BE2C (cell line): ENCODE measurements around the gene PHACTR3.

Experiments used
- DNase-seq: peaks from one replicate; pipeline ENCODE4 v3.0.0-alpha.2; 2020
- H3K27me3 ChIP-seq: fragments of 250-450 bp; sonication (Bioruptor Pico); 2 replicates; pipeline ENCODE4 v1.5.1; 2020; ENCODE audit warnings: mild to moderate bottlenecking
- H3K36me3 ChIP-seq: fragments of 250-450 bp; sonication (Bioruptor Pico); 2 replicates; pipeline ENCODE4 v1.5.1; 2020; ENCODE audit warnings: mild to moderate bottlenecking
- H3K4me1 ChIP-seq: fragments of 250-450 bp; sonication (Bioruptor Pico); 2 replicates; pipeline ENCODE4 v1.5.1; 2020
- H3K4me3 ChIP-seq: 2 replicates; pipeline ENCODE4 v1.5.1; 2011; ENCODE audit warnings: low read depth, low read length
- H3K9me3 ChIP-seq: fragments of 250-450 bp; sonication (Bioruptor Pico); 2 replicates; pipeline ENCODE4 v1.5.1; 2020
- TF ChIP-seq, protein P1 (sequence below): IDR thresholded peaks from 2 replicates; pipeline ENCODE4 v1.5.1; 2012; ENCODE audit warnings: mild to moderate bottlenecking, low read depth, low read length

PHACTR3 gene

GRCh38 chr20:59632541-59633113 lies 28.3 kb downstream of the PHACTR3 start:
- Histone ChIP-seq H3K36me3 (no peaks in the 10 kb centered on the region), H3K9me3 (no peaks in the 10 kb centered on the region)
- no peak for DNase-seq

GRCh38 chr20:59633656-59634251 lies 29.4 kb downstream of the PHACTR3 start:
- Histone ChIP-seq H3K4me1 (no peaks in the 10 kb centered on the region), H3K4me3 (no peak overlapping the region), H3K36me3 (no peaks in the 10 kb centered on the region), H3K9me3 (no peaks in the 10 kb centered on the region; the same call in 1 of the 2 replicates), H3K27me3 (peaks cover 2% of the 10 kb centered on the region; the same call in 1 of the 2 replicates)
- DNase-seq, result no peak
- TF ChIP-seq, protein P1, sequence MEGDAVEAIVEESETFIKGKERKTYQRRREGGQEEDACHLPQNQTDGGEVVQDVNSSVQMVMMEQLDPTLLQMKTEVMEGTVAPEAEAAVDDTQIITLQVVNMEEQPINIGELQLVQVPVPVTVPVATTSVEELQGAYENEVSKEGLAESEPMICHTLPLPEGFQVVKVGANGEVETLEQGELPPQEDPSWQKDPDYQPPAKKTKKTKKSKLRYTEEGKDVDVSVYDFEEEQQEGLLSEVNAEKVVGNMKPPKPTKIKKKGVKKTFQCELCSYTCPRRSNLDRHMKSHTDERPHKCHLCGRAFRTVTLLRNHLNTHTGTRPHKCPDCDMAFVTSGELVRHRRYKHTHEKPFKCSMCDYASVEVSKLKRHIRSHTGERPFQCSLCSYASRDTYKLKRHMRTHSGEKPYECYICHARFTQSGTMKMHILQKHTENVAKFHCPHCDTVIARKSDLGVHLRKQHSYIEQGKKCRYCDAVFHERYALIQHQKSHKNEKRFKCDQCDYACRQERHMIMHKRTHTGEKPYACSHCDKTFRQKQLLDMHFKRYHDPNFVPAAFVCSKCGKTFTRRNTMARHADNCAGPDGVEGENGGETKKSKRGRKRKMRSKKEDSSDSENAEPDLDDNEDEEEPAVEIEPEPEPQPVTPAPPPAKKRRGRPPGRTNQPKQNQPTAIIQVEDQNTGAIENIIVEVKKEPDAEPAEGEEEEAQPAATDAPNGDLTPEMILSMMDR, result no peak

More at GRCh38 chr20:59632541-59633113, 28.3 kb downstream of the PHACTR3 start:
- H3K4me1 ChIP-seq, result no peaks in the 10 kb centered on the region
- H3K27me3 ChIP-seq, result peaks cover 2% of the 10 kb centered on the region; the same call in 1 of the 2 replicates
- no peak overlapping the region for H3K4me3 ChIP-seq
- TF ChIP-seq, protein P1, result no peak

- Histone ChIP-seq H3K9me3 (no peaks in the 10 kb centered on the region; the same call in 1 of the 2 replicates), H3K36me3 (no peaks in the 10 kb centered on the region), H3K4me3 (no peak overlapping the region), H3K27me3 (peaks cover 2% of the 10 kb centered on the region; the same call in 1 of the 2 replicates), H3K4me1 (no peaks in the 10 kb centered on the region)
- no peak for DNase-seq
- TF ChIP-seq, protein P1, result no peak
Measured at GRCh38 chr20:59634435-59635005, 30.2 kb downstream of the PHACTR3 start.

DNA sequence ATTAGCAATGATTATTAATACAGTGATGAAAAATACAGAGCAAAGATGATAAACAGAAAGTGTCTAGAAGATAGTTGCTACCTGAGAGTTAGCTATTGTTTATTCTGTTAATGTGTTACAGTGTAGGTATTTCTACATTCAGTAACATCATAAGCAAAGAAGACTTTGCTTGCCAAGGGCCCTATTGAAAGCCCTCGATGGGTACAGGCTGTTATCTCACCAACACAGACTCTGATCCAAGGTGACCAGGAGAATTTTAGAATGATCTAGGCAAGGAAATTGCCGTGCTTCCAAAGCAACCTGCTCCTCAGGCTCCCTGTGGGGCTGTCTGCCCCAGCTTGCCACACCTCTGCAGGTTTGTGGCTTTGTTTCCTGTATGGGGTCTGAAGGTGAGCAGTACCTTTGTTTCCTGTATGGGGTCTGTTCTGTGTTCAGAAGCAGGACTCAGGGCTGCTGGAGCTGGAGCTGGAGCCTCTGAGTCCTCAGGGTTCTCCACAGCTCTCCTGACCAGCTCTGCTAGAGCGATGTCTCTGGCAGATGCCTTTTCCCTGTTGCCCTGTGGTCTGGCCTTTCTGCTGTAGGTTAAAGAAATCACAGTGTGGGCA lies 32.5 kb downstream of the PHACTR3 start:
- no peak for DNase-seq
- no peaks in the 10 kb centered on the region; the same call in 1 of the 2 replicates for H3K9me3 ChIP-seq
- no peaks in the 10 kb centered on the region for H3K27me3 ChIP-seq
- TF ChIP-seq, protein P1, result no peak
- no peak overlapping the region for H3K4me3 ChIP-seq
- no peaks in the 10 kb centered on the region for H3K4me1 ChIP-seq
- no peaks in the 10 kb centered on the region for H3K36me3 ChIP-seq

GRCh38 chr20:59640267-59640666 lies 35.9 kb downstream of the PHACTR3 start:
- no peak overlapping the region for H3K4me3 ChIP-seq
- TF ChIP-seq, protein P1, result no peak
- peaks cover 3% of the 10 kb centered on the region; the same call in 1 of the 2 replicates for H3K27me3 ChIP-seq
- no peaks in the 10 kb centered on the region for H3K36me3 ChIP-seq
- DNase-seq, result no peak
- no peaks in the 10 kb centered on the region; the same call in 1 of the 2 replicates for H3K9me3 ChIP-seq
- no peaks in the 10 kb centered on the region for H3K4me1 ChIP-seq
